NCI-H1930 (cell line): ENCODE measurements around the gene METTL9.
"Not testable (repeated sequence)": the region's sequence is repeated elsewhere in the genome, so short reads cannot be mapped to it uniquely, and the experiment has no call there.

Source experiments
- DNase-seq, 2 experiments: peaks; one replicate each; lab custom pipeline; 2025; lab: John Stamatoyannopoulos, UW

Gene METTL9

GRCh38 chr16:21610766-21611165 lies 11.4 kb downstream of the METTL9 start:
- DNase-seq: no peak

GRCh38 chr16:21611198-21611555 lies 11.8 kb downstream of the METTL9 start:
- no peak for DNase-seq

GRCh38 chr16:21611556-21612384 lies 12.4 kb downstream of the METTL9 start:
- DNase-seq: no peak

- DNase-seq: no peak
Measured at GRCh38 chr16:21613361-21613760, 14.0 kb downstream of the METTL9 start.

- no peak for DNase-seq
Measured at GRCh38 chr16:21613781-21614180, 14.4 kb downstream of the METTL9 start.

GRCh38 chr16:21614896-21615295 lies 15.5 kb downstream of the METTL9 start:
- DNase-seq: no peak

GRCh38 chr16:21617607-21618006 lies 18.2 kb downstream of the METTL9 start:
- no peak for DNase-seq

- DNase-seq: no peak
Measured at GRCh38 chr16:21618281-21618680, 18.9 kb downstream of the METTL9 start.

GRCh38 chr16:21619765-21620425 lies 20.5 kb downstream of the METTL9 start:
- DNase-seq: no peak

- DNase-seq: no peak
Measured at GRCh38 chr16:21620592-21620991, 21.2 kb downstream of the METTL9 start.

GRCh38 chr16:21622545-21622944 lies 23.2 kb downstream of the METTL9 start:
- no peak for DNase-seq

- DNase-seq: no peak
Measured at GRCh38 chr16:21625026-21625425, 25.6 kb downstream of the METTL9 start.

- no peak for DNase-seq
Measured at GRCh38 chr16:21626659-21627277, 27.4 kb downstream of the METTL9 start.

GRCh38 chr16:21628121-21628726 lies 28.8 kb downstream of the METTL9 start:
- DNase-seq: no peak

- DNase-seq: no peak
Measured at GRCh38 chr16:21628772-21629171, 29.4 kb downstream of the METTL9 start.

- not testable (repeated sequence) for DNase-seq
Measured at GRCh38 chr16:21629616-21630539, 30.5 kb downstream of the METTL9 start.

- DNase-seq: not testable (repeated sequence)
Measured at GRCh38 chr16:21630866-21631265, 31.5 kb downstream of the METTL9 start.

- not testable (repeated sequence) for DNase-seq
Measured at GRCh38 chr16:21631376-21631775, 32.0 kb downstream of the METTL9 start.

- DNase-seq: not testable (repeated sequence)
Measured at GRCh38 chr16:21631951-21632575, 32.7 kb downstream of the METTL9 start.

GRCh38 chr16:21634216-21634615 lies 34.8 kb downstream of the METTL9 start:
- DNase-seq: no peak

- not testable (repeated sequence) for DNase-seq
Measured at GRCh38 chr16:21635694-21636093, 36.3 kb downstream of the METTL9 start.
